Measurements from ENCODE around the gene PSMD1. TPM values are rescaled to one million over a fixed set of nuclear protein-coding genes. Genes with fewer than 3 reads are reported as not detected.

The PSMD1 gene
- total RNA-seq, 2 donors from 2014 or later, result 47.1 to 73.1 TPM

- H3K4me1 ChIP-seq (replicated peaks), result no peaks in the 10 kb centered on the region
- no peaks in the 10 kb centered on the region for H3K27me3 ChIP-seq (replicated peaks; ENCODE audit: insufficient read depth)
- WGBS, result 89% methylated on average over 3 of the region's 3 CpGs
- no peak overlapping the region for H3K27ac ChIP-seq
- H3K4me3 ChIP-seq, result no peak overlapping the region
- no peak for DNase-seq (ENCODE audit: low spot score)
- no peaks in the 10 kb centered on the region for H3K9me3 ChIP-seq
- intact Hi-C loops (cut with DNase I), result no loop called here
- TF ChIP-seq CTCF (IDR thresholded peaks at IDR 0.05) (no peak), POLR2A (IDR thresholded peaks at IDR 0.05) (no peak), POLR2AphosphoS5 (IDR thresholded peaks at IDR 0.05) (no peak)
- H3K36me3 ChIP-seq, result no peaks in the 10 kb centered on the region
Measured at GRCh38 chr2:231163011-231163410, 106.3 kb downstream of the PSMD1 start.

DNA sequence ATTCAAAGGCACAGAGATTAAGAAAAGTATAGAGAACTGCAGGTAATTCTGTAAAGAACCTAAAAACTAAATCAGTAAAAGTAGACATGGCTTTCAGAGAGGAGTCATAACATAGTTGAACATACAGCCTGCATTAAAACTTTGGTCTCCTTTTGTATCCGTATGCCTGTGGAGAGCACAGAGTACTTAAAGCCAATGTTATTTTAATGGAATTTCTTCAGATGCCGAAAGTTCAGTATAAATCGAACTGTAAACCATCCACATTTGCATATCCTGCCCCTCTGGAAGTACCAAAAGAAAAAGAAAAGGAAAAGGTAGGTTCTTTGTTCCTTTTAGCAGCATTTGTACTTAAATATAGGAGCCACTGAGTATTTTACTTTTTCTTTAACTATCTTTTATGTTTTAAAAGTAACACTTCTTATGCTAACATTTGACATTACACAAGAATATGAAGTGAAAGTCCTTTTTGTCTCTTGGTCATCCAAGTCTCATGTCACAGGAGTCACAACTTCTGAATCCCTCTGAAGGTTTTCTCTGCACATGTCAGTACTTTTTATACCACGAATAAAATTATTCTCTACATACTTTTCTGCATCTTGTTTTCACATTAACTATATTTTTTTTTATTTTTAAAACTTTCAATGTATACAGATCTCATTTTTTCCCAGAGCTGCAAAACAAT is 106.9 kb downstream of the PSMD1 start:
- no peak overlapping the region for H3K4me3 ChIP-seq
- TF ChIP-seq CTCF (IDR thresholded peaks at IDR 0.05) (no peak), POLR2A (IDR thresholded peaks at IDR 0.05) (no peak), POLR2AphosphoS5 (IDR thresholded peaks at IDR 0.05) (no peak)
- no peak for DNase-seq (ENCODE audit: low spot score)
- 93% methylated on average over 4 of the region's 4 CpGs for WGBS
- intact Hi-C loops (cut with DNase I), result no loop called here
- H3K27me3 ChIP-seq (replicated peaks; ENCODE audit: insufficient read depth), result no peaks in the 10 kb centered on the region
- H3K9me3 ChIP-seq, result no peaks in the 10 kb centered on the region
- no peaks in the 10 kb centered on the region for H3K36me3 ChIP-seq
- H3K27ac ChIP-seq, result no peak overlapping the region
- H3K4me1 ChIP-seq (replicated peaks), result no peaks in the 10 kb centered on the region

GRCh38 chr2:231167745-231168459 is 111.2 kb downstream of the PSMD1 start:
- H3K36me3 ChIP-seq, result no peaks in the 10 kb centered on the region
- intact Hi-C loops (cut with DNase I), result no loop called here

GRCh38 chr2:231168460-231169139 is 111.9 kb downstream of the PSMD1 start:
- H3K27ac ChIP-seq, result no peak overlapping the region
- 87% methylated on average over 4 of the region's 4 CpGs for WGBS

More at GRCh38 chr2:231167745-231168459, 111.2 kb downstream of the PSMD1 start:
- Histone ChIP-seq H3K27me3 (replicated peaks; ENCODE audit: insufficient read depth) (no peaks in the 10 kb centered on the region), H3K4me1 (replicated peaks) (no peaks in the 10 kb centered on the region), H3K9me3 (no peaks in the 10 kb centered on the region), H3K27ac (no peak overlapping the region), H3K4me3 (no peak overlapping the region)
- DNase-seq (ENCODE audit: low spot score), result no peak
- 87% methylated on average over 6 of the region's 6 CpGs for WGBS
- TF ChIP-seq CTCF (IDR thresholded peaks at IDR 0.05), result no peak
- no peak for TF ChIP-seq POLR2A (IDR thresholded peaks at IDR 0.05)
- TF ChIP-seq POLR2AphosphoS5 (IDR thresholded peaks at IDR 0.05), result no peak

More at GRCh38 chr2:231168460-231169139, 111.9 kb downstream of the PSMD1 start:
- no peak for TF ChIP-seq POLR2AphosphoS5 (IDR thresholded peaks at IDR 0.05)
- no peak for TF ChIP-seq POLR2A (IDR thresholded peaks at IDR 0.05)
- TF ChIP-seq CTCF (IDR thresholded peaks at IDR 0.05), result no peak
- H3K27me3 ChIP-seq (replicated peaks; ENCODE audit: insufficient read depth), result no peaks in the 10 kb centered on the region
- no peak for DNase-seq (ENCODE audit: low spot score)
- H3K9me3 ChIP-seq, result no peaks in the 10 kb centered on the region
- H3K4me1 ChIP-seq (replicated peaks), result no peaks in the 10 kb centered on the region
- H3K36me3 ChIP-seq, result no peaks in the 10 kb centered on the region
- intact Hi-C loops (cut with DNase I), result no loop called here
- H3K4me3 ChIP-seq, result no peak overlapping the region

Measured in prostate gland (tissue), 2 donors.